Fibroblast of skin of back (primary cell): ENCODE measurements around the gene GPR148.

ENCODE experiments used
- DNase-seq: peaks from one replicate; pipeline ENCODE4 v3.0.0-alpha.2; 2013

GPR148 gene

GRCh38 chr2:130749641-130750040 lies 20.8 kb downstream of the GPR148 start:
- no peak for DNase-seq

DNA sequence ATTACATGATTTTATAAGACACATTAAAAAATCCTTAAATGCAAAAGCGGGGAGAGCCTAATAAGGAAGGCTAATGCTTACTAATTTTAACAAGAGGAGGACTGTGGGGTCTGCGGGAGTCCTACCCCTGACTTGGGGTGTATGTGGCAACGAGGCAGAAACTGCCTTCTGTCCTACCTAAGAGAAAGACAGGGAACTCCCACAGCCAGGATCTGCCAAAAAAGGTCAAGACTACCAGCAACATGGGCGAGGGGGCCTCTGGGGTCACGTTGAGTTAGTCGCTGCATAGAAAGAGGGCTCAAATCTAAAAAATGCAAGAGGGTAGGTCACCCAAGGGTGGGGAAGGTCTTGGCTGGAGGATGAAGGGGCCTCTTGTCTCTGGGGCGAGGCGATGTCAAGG lies 25.9 kb downstream of the GPR148 start:
- no peak for DNase-seq

DNA sequence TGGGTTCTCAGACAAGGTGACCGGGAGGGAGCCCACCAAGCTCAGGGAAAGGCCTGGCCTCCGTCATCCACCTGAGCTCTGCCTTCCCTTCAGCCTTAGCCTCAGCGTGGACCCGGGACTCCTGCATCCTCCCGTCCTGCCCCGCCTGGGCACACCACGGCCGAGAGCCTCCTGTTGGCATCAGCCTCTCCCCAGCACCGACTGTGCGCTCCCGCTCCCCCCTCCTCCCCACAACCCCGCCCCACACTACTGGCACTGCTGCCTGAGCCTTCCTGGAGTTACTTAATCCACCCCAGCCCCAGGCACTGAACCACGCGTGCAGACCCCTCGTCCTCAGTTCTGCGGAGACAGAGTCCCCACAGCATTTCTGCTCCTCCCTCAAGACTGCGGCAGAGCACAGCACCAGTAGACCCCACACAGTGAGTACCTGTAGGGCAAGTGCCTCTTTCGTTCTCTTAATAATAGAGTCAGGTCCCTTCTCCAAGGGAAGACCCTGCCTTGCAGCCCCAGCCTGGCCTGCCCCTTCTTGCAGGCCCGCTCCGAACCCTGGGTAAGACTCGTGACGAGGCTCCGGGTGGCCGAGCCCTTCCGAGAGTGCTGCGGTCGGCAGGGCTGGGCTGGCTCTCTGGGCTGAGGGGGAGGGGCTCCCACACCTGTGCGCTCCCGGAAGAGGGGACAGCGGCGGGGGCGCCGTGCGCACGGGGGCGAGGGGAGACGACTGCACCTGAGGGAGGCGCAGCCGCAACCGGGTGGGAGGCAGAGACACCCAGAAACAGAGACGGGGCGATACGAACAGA lies 26.6 kb downstream of the GPR148 start, which contains the start of gene AMER3:
Gene AMER3 (plus strand): TSS at position 285 of the 797 bp plus-strand sequence. CDS start 6,533 bp downstream, outside the sequence.
- DNase-seq, result no peak

- DNase-seq, result peak; percentile 18
These were observed 27.4 kb downstream of the GPR148 start for GRCh38 chr2:130756053-130756873.

- DNase-seq, result no peak
These were observed 28.2 kb downstream of the GPR148 start for GRCh38 chr2:130756874-130757668.

- DNase-seq, result peak; percentile 2
These were observed 31.3 kb downstream of the GPR148 start for GRCh38 chr2:130759906-130760753.

DNA sequence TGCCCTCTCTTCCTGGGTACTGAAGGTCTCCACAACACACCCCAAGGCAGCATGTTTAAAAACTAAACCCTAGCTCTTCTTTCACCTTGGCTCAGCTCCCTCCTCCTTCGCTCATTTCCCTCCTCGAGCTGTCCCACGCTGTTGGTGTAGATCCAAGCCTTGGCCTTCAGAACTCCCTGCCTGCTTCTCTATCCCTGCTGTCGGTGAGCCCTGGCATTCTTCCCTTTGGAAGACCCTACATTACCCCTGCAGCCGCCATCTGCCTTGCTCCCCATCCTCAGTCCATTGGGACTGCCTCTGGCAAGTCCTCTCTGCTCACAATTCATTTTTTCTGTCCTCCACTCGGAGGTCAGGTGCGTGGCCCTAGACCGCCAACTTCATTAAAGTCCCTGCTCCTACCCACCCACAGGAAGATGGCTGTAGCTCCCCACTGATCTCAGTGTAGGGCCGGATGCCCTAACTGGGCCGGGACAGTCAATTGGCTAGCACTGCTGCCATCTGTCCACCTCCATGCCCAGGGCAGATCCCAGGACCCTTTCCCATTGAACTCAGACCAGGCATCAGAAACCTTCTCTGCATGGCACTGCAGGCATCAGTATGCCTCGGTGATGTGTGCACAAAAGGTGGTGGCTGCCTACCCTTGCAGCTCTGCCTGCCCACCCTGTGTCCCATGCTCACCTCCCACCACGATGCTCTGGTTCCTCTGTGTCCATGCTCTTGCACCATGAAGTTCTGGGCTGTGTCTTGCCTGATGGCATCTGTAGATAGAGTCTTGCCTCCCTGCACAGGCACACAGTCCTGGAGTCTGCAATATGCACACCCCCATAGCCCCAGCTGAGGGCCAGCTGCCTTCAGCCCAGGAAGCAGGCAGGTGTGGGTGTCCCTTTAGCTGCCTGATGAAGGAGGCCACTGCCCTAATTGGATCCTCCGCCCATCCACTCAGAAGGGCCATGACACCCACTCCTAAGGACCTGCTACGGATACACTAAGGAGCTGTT lies 32.2 kb downstream of the GPR148 start:
- DNase-seq, result no peak

DNA sequence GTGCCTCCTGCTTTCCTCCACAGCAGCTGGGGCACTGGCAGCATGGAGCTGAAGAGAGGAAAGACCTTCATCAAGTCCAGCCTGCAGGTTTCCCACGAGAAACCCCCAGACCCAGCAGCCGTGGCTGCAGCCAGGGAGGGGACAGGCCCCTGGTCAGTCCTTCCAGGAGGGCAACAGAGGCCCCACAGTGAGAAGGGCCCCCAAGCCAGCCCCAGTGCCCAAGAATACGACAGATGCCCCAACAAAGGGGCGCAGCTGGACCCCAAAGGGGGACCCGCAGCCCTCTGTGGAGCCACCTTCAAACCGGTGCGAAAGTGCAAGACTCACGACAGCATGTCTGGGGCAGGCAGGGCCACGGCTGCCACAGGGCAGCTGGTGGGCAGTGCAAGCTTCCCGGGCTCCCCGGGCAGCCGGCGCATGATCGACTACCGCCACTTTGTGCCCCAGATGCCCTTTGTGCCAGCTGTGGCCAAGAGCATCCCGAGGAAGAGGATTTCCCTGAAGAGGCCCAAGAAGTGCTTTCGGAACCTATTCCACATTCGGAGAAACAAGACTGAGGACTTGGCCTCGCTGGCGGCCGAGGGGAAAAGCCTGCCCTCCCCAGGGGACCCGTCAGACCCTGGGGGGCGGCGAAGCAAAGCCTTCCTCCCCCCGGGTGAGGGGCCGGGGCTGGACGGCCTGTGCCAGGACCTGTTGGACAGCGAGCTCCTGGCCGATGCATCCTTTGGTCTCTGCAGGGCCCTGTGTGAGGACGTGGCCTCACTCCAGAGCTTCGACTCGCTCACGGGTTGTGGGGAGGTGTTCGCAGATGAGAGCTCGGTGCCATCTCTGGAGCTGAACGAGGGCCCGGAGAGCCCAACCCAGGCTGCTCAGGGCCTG lies 33.4 kb downstream of the GPR148 start:
- DNase-seq, result no peak

GRCh38 chr2:130762910-130763385 lies 34.1 kb downstream of the GPR148 start:
- DNase-seq, result no peak

- DNase-seq, result no peak
These were observed 34.5 kb downstream of the GPR148 start for GRCh38 chr2:130763405-130763804.

DNA sequence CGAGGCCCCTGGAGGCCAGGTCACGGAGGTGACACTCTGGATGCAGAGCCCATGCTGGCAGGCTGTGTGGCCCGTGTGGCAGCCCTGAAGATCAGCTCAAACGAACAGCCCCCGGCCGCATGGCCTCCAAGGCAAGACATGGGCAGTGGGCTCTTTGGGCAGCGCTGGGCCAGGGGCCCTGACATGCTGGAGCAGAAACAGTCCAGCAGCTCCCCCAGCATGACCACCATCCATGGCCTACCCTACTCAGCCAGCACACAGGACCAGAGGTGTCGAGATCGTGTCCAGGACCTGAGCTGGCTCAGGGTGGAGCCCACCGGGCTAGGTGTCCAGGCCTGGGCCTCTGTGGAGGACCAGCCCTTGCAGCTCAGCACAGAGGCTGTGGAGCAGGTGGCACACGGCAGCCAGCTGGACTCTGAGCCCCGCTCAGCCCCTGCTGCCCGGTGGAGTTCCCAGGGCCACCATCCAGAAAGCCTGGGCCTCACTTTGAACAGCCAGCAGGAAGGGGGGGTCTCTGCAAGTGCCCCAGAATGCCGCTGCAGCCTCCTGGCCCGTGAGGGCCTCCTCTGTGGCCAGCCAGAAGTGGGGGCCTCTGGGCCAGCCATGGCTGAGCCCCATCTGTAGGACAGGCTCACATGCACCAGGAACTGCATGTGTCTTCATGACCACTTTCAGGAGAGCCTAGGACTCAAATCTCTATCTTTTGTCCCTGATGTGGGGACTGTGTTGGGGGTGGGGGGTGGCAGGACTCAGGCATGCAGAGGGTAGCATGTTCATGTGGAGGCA lies 35.4 kb downstream of the GPR148 start:
- no peak for DNase-seq

- no peak for DNase-seq
These were observed 35.9 kb downstream of the GPR148 start for GRCh38 chr2:130764821-130765115.

DNA sequence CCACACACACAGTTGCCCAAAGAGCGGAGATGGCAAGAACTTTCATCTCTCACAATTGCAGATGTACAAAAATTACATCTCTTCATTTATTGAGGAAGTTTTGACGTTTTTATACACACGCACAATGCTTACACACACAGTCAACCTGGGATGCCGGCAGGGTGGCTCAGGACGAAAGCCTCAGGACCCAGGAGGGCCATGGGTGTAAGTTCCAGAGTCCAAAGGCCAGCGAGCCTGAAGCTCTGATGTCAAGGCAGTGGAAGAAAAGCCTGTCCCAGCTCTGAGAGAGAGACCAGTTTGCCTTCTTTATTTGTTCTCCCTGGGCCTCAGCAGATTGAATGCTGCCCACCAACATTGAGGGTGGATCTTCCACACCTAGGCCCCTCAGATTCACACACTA lies 36.6 kb downstream of the GPR148 start:
- no peak for DNase-seq

DNA sequence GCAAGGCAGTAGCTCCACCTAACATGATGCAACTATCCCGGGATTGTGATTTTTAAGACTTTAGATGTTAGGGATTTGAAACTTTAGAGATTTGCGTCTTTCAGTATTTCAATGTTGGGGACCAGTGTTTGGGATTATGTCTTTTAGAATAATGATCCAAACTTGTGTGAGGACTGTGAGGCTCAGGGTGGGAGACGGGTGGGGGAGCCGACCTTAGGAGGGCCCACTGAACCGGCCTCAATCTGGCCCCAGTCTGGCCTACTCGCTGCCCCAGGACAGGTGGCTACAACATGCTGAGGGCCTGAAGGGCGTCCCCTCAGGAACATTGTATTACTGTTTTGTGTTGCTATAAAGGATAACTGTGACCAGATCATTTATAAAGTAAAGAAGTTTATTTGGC lies 37.2 kb downstream of the GPR148 start:
- DNase-seq, result no peak

DNA sequence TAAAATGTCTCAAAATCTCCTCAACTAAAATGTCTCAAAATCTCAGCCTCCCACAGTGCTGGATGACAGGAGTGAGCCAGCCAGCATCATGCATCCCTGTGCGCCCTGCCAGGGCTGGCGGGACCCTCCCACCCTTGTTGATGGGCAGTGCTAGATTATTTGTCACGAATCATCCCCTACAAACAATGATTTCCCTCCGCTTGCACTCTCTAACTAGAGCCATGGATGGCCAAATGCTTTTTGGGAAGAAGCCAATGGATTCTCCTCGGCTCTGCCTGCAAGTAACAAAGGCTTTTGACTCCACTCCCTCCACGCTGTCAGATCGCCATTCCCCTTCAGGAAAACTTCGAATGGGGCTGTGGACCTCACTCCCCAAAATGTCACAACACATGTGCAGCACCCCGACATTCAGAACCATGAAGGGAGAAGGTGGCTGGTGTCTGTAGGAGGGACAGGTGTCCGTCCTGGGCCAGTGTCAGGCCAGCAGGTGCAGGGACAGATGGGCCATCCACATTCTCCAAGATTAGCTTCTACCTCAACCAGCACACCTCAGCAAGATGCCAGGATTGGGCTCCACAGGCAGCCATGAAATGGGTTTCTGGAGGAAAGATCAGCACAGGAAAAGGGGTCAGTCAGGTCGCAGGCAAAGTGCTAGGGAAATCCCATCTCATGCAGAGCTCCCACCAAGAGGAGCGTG lies 38.0 kb downstream of the GPR148 start:
- DNase-seq, result no peak

DNA sequence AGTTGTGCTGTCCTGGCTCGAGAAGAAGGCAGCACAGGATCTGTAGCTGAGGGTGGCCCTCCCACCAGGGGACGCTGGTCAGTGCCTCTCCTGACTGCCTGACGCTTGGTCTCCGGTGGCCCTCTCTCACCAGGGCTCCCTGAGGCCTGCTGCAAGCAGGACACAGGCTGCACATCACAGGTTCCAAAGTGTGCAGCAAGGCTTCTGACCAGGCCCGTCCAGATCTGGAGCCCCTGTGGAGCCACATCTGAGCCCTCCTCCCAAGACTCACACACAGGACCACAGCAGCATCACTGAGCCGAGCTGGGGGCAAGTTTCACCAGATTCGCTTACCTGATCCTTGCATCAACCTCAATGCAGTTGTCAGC lies 38.5 kb downstream of the GPR148 start:
- DNase-seq, result no peak

DNA sequence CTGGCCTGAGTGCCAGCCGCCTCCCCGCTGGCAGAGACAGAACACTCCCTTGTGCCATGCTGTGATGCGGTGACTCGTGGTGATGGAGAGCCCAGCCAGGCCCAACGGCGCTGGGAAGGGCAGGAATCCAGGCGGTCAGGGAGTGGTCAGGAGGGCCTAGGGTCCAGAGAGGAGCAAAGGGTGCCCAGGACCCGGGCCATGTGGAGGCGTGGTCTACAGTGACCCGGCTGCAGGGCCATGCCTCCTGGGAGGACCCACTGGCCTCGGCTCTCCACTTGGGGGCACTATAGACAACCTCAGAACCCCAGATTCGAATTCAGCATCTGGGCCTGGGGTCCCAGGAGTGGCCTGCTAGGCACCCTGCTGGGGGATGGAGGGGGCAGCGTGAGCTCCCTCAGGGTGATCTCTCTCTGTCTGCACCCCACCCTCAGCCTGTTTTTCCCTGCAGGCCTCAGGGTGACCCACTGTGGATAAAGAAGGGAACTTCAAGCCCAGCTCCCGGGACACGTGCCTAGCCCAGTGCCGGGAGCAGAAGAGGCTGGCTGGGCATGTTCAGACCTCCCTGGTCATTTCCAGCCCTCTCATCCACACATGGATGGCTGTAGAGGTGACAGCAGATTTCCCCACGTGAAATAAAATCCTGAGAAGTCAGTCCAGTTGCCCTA lies 39.5 kb downstream of the GPR148 start:
- no peak for DNase-seq
